Stimulated activated CD4-positive, alpha-beta T cell treated with anti-CD3 and anti-CD28 coated beads, Interleukin-15, amount 100 ng/mL, for 48 hours (primary cell): ENCODE measurements around the gene ZNF487.
"Not testable (repeated sequence)": the region's sequence is repeated elsewhere in the genome, so short reads cannot be mapped to it uniquely, and the experiment has no call there.

Source experiments
- DNase-seq, 2 donors: peaks; one replicate each; pipeline ENCODE4 v3.0.0-alpha.2; 2020; ENCODE audit warnings: low read depth in 2 of 2

Gene ZNF487

GRCh38 chr10:43437141-43437870 is 395 bp downstream of the ZNF487 start:
- DNase-seq = no peak

GRCh38 chr10:43440463-43441134 is 3.7 kb downstream of the ZNF487 start:
- no peak for DNase-seq

- DNase-seq = no peak
Observed at GRCh38 chr10:43444323-43444722, 7.4 kb downstream of the ZNF487 start.

DNA sequence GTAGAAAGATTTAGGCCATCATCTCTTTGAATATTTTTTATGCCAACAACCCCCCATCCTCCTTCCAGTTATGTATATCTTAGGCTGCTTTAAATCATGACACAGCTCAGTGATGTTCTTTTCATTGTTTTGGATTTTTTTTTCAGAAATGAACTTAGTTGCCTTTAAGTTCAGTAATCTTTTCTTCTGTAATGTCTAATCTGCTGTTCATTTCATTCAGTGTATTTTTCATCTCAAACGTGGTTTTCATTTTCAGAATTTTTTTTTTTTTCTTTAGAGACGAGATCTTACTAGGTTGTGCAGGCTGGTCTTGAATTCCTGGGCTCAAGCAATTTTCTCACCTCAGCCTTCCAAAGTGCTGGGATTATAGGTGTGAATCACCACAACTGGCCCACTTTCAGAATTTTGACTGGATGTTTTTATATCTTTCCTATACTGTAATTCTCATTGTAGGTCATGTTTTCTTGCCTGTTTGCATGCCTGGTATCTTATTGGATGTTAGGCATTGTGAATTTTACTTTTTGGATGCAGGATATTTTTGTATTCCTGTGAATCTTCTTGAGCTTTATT is 8.1 kb downstream of the ZNF487 start:
- DNase-seq = no peak

- not testable (repeated sequence) for DNase-seq
Observed at GRCh38 chr10:43446219-43447017, 9.5 kb downstream of the ZNF487 start.

DNA sequence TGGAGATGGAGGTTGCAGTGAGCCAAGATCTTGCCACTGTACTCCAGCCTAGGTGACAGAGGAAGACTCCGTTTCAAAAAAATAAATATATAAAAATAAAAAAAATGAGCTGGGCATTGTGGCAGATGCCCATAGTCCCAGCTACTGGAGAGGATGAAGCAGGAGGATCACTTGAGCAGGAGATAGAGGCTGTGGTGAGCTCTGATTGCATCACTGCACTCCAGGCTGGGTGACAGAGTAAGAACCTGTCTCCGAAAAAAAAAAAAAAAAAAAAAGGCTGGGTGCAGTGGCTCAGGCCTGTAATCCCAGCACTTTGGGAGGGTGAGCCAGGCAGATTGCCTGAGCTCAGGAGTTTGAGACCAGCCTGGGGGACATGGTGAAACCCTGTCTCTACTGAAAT is 11.8 kb downstream of the ZNF487 start:
- no peak for DNase-seq

GRCh38 chr10:43452356-43452914 is 15.5 kb downstream of the ZNF487 start:
- no peak for DNase-seq

DNA sequence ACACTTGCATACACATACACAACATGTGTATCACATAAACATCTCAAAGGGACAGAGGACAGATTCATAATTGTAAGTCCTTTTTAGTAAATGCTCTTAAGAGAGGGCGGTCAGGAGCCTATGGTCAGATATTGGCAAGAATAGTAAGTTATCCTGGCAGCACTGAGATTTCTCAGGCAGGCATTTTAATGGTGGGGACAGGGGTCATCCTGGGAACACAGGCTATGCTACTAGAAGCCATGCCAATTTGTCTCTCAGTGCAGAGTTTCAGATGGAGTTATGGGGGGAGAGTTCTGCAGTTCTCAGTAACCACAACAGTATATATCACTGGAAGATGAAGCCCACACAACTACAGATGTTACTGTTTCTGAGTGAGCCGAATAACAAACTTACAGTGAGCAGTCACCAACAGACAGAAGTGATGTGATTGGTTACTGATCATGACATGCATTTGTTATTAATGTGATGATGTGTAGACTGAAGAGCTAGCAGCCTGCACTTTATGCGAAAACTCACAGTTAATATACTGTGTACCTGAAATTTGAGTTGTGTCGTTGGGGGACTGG is 16.4 kb downstream of the ZNF487 start:
- DNase-seq = no peak

DNA sequence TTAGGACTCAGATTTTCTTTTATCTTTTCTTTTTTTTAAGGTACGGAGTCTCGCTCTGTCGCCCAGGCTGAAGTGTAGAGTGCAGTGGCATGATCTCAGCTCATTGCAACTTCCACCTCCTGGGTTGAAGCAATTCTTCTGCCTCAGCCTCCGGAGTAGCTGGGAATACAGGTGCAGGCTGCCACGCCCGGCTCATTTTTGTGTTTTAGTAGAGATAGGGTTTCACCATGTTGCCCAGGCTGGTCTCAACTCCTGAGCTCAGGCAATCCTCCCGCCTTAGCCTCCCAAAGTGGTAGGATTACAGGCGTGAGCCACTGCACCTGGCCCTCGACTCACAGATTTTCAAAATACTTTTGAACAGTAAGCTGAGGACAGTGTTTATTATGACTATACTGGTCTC is 17.1 kb downstream of the ZNF487 start:
- not testable (repeated sequence) for DNase-seq

DNA sequence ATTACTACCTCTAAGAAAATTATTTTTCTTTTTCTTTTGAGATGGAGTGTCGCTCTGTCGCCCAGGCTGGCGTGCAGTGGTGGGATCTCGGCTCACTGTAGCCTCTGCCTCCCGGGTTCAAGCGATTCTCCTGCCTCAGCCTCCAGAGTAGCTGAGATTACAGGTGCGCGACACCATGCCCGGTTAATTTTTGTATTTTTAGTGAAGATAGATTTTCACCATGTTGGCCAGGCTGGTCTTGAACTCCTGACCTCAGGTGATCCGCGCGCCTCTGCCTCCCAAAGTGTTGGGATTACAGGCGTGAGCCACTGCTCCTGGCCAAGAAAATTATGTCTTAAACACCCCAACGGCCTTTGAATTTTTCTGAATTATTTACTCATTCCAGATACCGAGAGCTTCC is 19.6 kb downstream of the ZNF487 start:
- not testable (repeated sequence) for DNase-seq

GRCh38 chr10:43458227-43458626 is 21.3 kb downstream of the ZNF487 start:
- no peak for DNase-seq

GRCh38 chr10:43461950-43462349 is 25.0 kb downstream of the ZNF487 start:
- no peak for DNase-seq

GRCh38 chr10:43465086-43465735 is 28.3 kb downstream of the ZNF487 start:
- DNase-seq = not testable (repeated sequence)

DNA sequence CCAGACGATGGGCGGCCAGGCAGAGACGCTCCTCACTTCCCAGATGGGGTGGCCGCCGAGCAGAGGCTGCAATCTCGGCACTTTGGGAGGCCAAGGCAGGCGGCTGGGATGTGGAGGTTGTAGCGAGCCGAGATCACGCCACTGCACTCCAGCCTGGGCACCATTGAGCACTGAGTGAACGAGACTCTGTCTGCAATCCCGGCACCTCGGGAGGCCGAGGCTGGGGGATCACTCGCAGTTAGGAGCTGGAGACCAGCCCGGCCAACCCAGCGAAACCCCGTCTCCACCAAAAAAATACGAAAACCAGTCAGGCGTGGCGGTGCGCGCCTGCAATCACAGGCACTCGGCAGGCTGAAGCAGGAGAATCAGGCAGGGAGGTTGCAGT is 28.8 kb downstream of the ZNF487 start:
- not testable (repeated sequence) for DNase-seq

- no peak for DNase-seq
Observed at GRCh38 chr10:43471146-43471545, 34.2 kb downstream of the ZNF487 start.

DNA sequence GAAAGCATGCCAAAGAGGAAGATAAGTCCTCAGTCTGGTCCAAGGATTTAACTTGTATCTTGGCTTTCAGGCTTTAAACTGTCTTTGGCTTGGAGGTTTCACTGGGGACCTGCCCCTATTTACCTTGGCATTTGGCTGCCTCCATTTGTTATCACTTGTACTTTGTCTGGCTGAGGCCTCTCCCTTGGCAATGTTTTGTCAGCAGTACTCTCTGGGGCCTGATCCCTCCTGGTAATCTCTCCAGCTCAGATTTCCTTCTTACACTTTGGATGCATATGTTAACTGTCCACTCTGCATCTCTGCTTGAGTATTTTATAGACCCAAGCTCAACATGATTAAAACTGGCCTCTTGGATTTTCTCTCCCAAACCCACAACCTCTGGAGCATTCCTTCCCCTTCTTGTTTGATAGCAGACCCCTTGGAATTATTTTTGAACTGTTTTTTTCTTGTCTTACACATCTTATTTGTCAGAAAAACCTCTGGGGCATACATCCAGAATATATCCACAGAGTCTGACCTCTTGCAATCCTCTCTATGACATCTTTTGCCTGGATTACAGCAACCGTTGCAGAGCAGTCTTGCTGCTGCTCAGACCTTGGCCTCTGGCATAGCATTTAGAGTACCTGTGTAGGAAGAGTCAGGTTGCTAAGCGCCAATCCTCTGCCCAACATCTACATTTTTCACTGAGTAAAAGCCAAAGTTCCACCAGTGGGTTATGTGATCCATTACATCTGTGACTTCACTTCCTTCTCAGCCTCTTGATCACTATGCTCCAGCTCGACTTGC is 35.2 kb downstream of the ZNF487 start:
- DNase-seq = no peak

GRCh38 chr10:43479275-43479674 is 42.4 kb downstream of the ZNF487 start:
- DNase-seq = no peak

DNA sequence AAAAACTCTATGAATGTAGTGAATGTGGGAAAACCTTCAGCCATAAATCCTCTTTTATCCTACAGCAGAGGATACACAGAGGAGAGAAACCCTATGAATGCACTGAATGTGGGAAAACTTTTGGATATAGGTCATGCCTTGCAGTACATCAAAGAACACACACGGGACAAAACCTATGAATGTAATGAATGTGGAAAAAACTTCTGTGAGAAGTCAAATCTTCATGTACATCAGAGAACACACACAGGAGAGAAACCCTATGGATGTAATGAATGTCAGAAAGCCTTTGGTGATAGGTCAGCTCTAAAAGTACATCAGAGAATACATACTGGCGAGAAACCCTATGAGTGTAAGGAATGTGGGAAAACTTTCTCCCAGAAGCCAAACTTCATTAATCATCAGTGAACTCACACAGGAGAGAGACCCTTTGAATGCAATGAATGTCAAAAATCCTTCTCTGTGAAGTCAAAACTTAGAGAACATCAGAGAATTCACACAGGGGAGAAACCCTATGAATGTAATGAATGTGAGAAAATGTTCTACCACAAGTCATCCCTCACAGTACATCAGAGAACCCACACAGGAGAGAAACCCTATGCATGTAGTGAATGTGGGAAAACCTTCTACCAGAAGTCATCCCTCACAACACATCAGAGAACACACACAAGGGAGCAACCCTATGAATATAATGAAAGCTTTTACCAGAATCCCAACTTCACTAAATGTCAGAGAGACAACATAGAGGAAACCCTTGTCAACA is 45.6 kb downstream of the ZNF487 start:
- DNase-seq = no peak

DNA sequence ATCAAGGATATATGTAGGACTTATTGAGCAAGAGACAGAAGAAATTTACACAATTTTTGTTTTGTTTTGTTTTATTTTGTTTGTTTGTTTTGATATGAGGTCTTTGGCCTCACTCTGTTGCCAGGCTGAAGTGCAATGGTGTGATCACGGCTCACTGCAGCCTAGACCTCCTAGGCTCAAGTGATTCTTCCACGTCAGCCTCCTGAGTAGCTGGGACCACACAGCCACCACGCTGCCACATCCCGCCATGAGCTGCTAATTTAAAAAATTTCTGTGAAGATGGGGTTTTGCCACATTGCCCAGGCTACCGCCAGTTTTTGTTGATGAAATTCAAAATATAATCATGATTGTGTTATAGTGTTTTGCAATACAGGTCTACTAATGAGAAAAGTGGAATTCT is 54.9 kb downstream of the ZNF487 start:
- DNase-seq = no peak

- DNase-seq = no peak
Observed at GRCh38 chr10:43502931-43503330, 66.0 kb downstream of the ZNF487 start.
